Progenitor cell of endocrine pancreas (in vitro differentiated cells): ENCODE results near the gene A1BG. TPM values are rescaled to one million over a fixed set of nuclear protein-coding genes. Genes with fewer than 3 reads are reported as not detected.
"Not testable (repeated sequence)": the region's sequence is repeated elsewhere in the genome, so short reads cannot be mapped to it uniquely, and the experiment has no call there.

Experiments
- DNase-seq: peaks from one replicate; pipeline ENCODE4 v3.0.0; 2021; ENCODE audit warnings: low spot score; ENCODE audit not compliant: unreplicated experiment
- H3K27ac Mint-ChIP-seq: 2 replicates; pipeline ENCODE4 v1.8.0; 2021; ENCODE audit warnings: mild to moderate bottlenecking, moderate library complexity, mixed read lengths
- H3K27me3 Mint-ChIP-seq: 2 replicates; pipeline ENCODE4 v1.8.0; 2021; ENCODE audit warnings: mixed read lengths
- H3K36me3 Mint-ChIP-seq: 2 replicates; pipeline ENCODE4 v1.8.0; 2022; ENCODE audit warnings: mixed read lengths; ENCODE audit not compliant: insufficient read depth
- H3K4me1 Mint-ChIP-seq: 2 replicates; pipeline ENCODE4 v1.8.0; 2021; ENCODE audit warnings: low read depth, mixed read lengths
- H3K4me3 Mint-ChIP-seq: 2 replicates; pipeline ENCODE4 v1.8.0; 2021; ENCODE audit warnings: low read depth, mild to moderate bottlenecking, moderate library complexity, mixed read lengths
- H3K9me3 Mint-ChIP-seq: 2 replicates; pipeline ENCODE4 v1.8.0; 2021; ENCODE audit warnings: low read depth, mixed read lengths
- CTCF ChIP-seq: fragments of 200-600 bp; sonication (generic); IDR thresholded peaks from one replicate; pipeline ENCODE4 v1.5.0; 2021; ENCODE audit warnings: antibody characterized with exemption, mild to moderate bottlenecking; ENCODE audit not compliant: unreplicated experiment
- total RNA-seq: library from RNA; stranded (reverse); gene quantifications from 2 replicates; pipeline ENCODE4 v1.2.1, GENCODE V29; 2021

The A1BG gene
- total RNA-seq, 1 donor from 2014 or later, result 3.9 TPM

- no peak for TF ChIP-seq CTCF
- Mint-ChIP-seq H3K4me3 (peak within 1 kb of the TSS; percentile 91), H3K4me1 (peaks cover 17% of the 10 kb centered on the region), H3K27me3 (no peaks in the 10 kb centered on the region), H3K27ac (peak within 1 kb of the TSS; percentile 95), H3K9me3 (no peaks in the 10 kb centered on the region), H3K36me3 (no peaks in the 10 kb centered on the region)
- peak; percentile 91 for DNase-seq
Measured at GRCh38 chr19:58380662-58381459, 27.6 kb upstream of the A1BG start, which contains the start of gene ZNF837. Gene ZNF837 (minus strand): TSS chr19:58381030. CDS start chr19:58369332, 11,698 bp downstream.

GRCh38 chr19:58380037-58380661 lies 26.9 kb upstream of the A1BG start:
- Mint-ChIP-seq H3K27ac (peak overlapping the region; percentile 95), H3K4me3 (peak overlapping the region; percentile 91), H3K9me3 (no peaks in the 10 kb centered on the region), H3K36me3 (no peaks in the 10 kb centered on the region), H3K27me3 (no peaks in the 10 kb centered on the region), H3K4me1 (peaks cover 13% of the 10 kb centered on the region)
- TF ChIP-seq CTCF, result no peak
- DNase-seq, result no peak

GRCh38 chr19:58379246-58379645 lies 26.0 kb upstream of the A1BG start:
- Mint-ChIP-seq H3K4me3 (peak overlapping the region; percentile 91), H3K36me3 (no peaks in the 10 kb centered on the region), H3K9me3 (no peaks in the 10 kb centered on the region), H3K27me3 (no peaks in the 10 kb centered on the region), H3K4me1 (peaks cover 13% of the 10 kb centered on the region), H3K27ac (no peak overlapping the region)
- DNase-seq, result no peak
- TF ChIP-seq CTCF, result no peak

GRCh38 chr19:58376724-58377123 lies 23.4 kb upstream of the A1BG start:
- H3K27me3 Mint-ChIP-seq, H3K36me3 Mint-ChIP-seq, H3K9me3 Mint-ChIP-seq, H3K4me3 Mint-ChIP-seq, H3K27ac Mint-ChIP-seq, DNase-seq, H3K4me1 Mint-ChIP-seq: not testable (repeated sequence)

GRCh38 chr19:58374200-58374599 lies 20.9 kb upstream of the A1BG start:
- H3K4me1 Mint-ChIP-seq, result no peaks in the 10 kb centered on the region
- H3K9me3 Mint-ChIP-seq, result no peaks in the 10 kb centered on the region
- H3K36me3 Mint-ChIP-seq, result peaks cover 6% of the 10 kb centered on the region
- no peak for DNase-seq
- TF ChIP-seq CTCF, result no peak
- no peak overlapping the region for H3K27ac Mint-ChIP-seq
- H3K27me3 Mint-ChIP-seq, result no peaks in the 10 kb centered on the region
- no peak overlapping the region for H3K4me3 Mint-ChIP-seq
